ENCODE results near the gene PPM1B.

DNA sequence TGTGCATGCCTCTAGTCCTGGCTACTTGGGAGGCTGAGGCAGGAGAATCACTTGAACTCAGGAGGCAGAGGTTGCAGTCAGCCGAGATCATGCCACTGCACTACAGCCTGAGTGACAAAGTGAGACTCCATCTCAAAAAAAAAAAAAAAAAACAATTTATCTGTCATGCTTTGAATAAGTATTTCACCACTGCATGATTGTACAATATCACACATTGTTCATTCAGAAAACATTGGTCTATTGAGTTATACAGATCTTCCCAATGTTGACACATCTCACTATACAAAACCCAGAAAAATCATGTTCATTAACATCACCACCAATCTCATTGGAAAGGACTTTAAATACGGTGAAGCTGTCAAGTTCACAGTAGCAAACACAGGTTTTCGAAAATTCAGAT lies 46.8 kb upstream of the PPM1B start:
- TF ChIP-seq FOXK2 (IDR thresholded peaks at IDR 0.05) (no peak), TARDBP (IDR thresholded peaks at IDR 0.05) (no peak), BHLHE40 (IDR thresholded peaks at IDR 0.05; ENCODE audit: borderline replicate concordance) (no peak), ELF4 (IDR thresholded peaks at IDR 0.05) (no peak), SUZ12 (IDR thresholded peaks at IDR 0.05) (no peak), FOXM1 (IDR thresholded peaks at IDR 0.05; ENCODE audit: borderline replicate concordance) (no peak), CTBP1 (IDR thresholded peaks at IDR 0.05; ENCODE audit: borderline replicate concordance) (no peak), FOXA1 (IDR thresholded peaks at IDR 0.05) (no peak), PKNOX1 (IDR thresholded peaks at IDR 0.05) (no peak), HDGF (IDR thresholded peaks at IDR 0.05; ENCODE audit: borderline replicate concordance) (no peak), ZNF384 (IDR thresholded peaks at IDR 0.05) (no peak)
